PFSK-1 (cell line): ENCODE measurements around the gene RTEL1.

Experiments used
- FOXP2 ChIP-seq: optimal IDR thresholded peaks from 2 replicates; pipeline ENCODE3; 2011; ENCODE audit warnings: borderline replicate concordance, control low read depth, inconsistent platforms; ENCODE audit not compliant: insufficient read depth; ENCODE audit errors: extremely low read length, extremely low read depth
- POLR2AphosphoS5 ChIP-seq: IDR thresholded peaks from 2 replicates; pipeline ENCODE4 v1.6.1; 2012; ENCODE audit warnings: low read depth, mild to moderate bottlenecking, control low read depth, low read length, moderate library complexity
- SIN3A ChIP-seq: IDR thresholded peaks from 2 replicates; pipeline ENCODE4 v1.6.1; 2012; ENCODE audit warnings: mild to moderate bottlenecking, low read length, moderate library complexity, borderline replicate concordance; ENCODE audit not compliant: insufficient read depth
- TAF1 ChIP-seq: IDR thresholded peaks from 2 replicates; pipeline ENCODE4 v1.6.1; 2012; ENCODE audit warnings: low read length, control low read depth, borderline replicate concordance; ENCODE audit not compliant: insufficient read depth
- TF ChIP-seq, protein P1 (sequence below), 2 experiments: IDR thresholded peaks; 2 replicates each; pipeline versions ENCODE4 v1.6.1 to v1.8.0; 2011 to 2012; ENCODE audit warnings: low read depth in 2 of 2, low read length in 2 of 2, control low read depth in 1 of 2, inconsistent platforms in 1 of 2, mild to moderate bottlenecking in 1 of 2, moderate library complexity in 1 of 2; ENCODE audit not compliant: insufficient read depth in 1 of 2

Gene RTEL1

DNA sequence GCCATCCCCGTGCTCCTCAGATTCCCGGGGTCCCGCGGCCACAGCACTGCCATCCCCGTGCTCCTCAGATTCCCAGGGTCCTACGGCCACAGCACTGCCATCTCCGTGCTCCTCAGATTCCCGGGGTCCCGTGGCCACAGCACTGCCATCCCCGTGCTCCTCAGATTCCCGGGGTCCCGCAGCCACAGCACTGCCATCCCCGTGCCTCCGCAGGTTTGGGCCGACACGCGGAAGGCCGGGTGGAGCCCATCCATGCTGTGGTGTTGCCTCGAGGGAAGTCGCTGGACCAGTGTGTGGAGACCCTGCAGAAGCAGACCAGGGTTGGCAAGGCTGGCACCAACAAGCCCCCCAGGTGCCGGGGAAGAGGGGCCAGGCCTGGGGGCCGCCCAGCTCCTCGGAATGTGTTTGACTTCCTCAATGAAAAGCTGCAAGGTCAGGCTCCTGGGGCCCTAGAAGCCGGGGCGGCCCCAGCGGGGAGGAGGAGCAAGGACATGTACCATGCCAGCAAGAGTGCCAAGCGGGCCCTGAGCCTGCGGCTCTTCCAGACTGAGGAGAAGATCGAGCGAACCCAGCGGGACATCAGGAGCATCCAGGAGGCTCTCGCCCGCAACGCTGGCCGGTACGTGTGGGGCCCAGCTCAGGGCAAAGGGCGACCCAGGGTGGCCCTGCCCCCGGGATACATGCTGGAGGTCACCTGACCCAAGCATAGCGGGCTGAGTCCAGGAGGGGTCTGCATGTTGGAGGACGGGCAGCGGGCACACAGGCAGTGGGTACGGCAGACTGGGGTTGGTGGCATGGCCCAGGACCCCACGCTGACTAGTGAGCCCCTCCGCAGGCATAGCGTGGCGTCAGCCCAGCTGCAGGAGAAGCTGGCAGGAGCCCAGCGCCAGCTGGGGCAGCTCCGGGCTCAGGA, 77.1 kb downstream of the RTEL1 start:
- TF ChIP-seq FOXP2 (no peak), POLR2AphosphoS5 (no peak), TAF1 (no peak), SIN3A (no peak)
- TF ChIP-seq, protein P1, sequence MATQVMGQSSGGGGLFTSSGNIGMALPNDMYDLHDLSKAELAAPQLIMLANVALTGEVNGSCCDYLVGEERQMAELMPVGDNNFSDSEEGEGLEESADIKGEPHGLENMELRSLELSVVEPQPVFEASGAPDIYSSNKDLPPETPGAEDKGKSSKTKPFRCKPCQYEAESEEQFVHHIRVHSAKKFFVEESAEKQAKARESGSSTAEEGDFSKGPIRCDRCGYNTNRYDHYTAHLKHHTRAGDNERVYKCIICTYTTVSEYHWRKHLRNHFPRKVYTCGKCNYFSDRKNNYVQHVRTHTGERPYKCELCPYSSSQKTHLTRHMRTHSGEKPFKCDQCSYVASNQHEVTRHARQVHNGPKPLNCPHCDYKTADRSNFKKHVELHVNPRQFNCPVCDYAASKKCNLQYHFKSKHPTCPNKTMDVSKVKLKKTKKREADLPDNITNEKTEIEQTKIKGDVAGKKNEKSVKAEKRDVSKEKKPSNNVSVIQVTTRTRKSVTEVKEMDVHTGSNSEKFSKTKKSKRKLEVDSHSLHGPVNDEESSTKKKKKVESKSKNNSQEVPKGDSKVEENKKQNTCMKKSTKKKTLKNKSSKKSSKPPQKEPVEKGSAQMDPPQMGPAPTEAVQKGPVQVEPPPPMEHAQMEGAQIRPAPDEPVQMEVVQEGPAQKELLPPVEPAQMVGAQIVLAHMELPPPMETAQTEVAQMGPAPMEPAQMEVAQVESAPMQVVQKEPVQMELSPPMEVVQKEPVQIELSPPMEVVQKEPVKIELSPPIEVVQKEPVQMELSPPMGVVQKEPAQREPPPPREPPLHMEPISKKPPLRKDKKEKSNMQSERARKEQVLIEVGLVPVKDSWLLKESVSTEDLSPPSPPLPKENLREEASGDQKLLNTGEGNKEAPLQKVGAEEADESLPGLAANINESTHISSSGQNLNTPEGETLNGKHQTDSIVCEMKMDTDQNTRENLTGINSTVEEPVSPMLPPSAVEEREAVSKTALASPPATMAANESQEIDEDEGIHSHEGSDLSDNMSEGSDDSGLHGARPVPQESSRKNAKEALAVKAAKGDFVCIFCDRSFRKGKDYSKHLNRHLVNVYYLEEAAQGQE (IDR thresholded peaks at IDR 0.05; ENCODE audit: insufficient read depth in 1 of 2, low read depth in 2 of 2, low read length in 2 of 2), result no peak

DNA sequence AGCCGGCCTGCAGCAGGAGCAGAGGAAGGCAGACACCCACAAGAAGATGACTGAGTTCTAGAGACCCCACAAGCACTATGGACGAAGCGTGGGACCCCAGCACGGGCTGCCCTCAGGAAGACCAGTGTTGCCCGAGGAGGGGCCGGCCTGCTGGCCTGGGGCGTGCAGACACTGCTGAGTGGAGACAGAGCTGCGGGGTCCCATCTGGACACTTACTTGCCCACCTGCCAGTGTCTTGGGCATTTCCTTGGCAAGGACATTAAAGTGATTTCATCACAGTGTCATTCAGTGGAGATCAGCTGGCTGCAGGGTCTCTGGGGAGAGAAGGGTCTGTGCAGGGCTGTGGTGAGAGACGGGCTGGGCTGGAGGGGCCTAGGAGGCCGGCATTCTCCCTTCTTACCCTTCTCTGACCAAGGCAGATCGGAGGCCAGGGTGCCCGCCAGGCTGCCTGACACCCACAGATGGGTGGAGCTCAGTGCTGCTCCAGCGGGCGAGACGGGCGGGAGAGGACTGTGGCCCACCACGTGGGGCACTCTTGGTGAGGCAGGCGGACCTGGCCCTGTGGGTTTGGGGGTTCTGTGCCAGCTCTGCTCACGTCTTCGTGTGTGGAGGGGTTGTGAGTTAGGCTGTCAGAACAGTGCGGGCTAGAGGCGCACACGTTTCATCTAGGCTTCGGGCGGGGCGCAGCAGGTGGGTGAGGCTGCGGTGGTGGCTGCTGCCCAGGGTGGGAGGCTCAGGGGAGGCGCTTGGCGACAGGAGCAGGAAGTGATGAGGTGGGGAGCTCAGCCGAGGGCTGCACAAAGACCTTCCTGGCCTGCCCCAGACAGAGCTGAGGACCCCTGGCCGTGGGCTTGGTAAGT, 78.0 kb downstream of the RTEL1 start, which contains the start of gene LIME1:
Gene LIME1 (plus strand): TSS at position 806 of the 860 bp plus-strand sequence. CDS start 886 bp downstream, outside the sequence.
- TF ChIP-seq SIN3A (no peak), TAF1 (no peak), FOXP2 (no peak), POLR2AphosphoS5 (no peak)
- TF ChIP-seq, protein P1 (IDR thresholded peaks at IDR 0.05; ENCODE audit: insufficient read depth in 1 of 2, low read depth in 2 of 2, low read length in 2 of 2), result no peak

DNA sequence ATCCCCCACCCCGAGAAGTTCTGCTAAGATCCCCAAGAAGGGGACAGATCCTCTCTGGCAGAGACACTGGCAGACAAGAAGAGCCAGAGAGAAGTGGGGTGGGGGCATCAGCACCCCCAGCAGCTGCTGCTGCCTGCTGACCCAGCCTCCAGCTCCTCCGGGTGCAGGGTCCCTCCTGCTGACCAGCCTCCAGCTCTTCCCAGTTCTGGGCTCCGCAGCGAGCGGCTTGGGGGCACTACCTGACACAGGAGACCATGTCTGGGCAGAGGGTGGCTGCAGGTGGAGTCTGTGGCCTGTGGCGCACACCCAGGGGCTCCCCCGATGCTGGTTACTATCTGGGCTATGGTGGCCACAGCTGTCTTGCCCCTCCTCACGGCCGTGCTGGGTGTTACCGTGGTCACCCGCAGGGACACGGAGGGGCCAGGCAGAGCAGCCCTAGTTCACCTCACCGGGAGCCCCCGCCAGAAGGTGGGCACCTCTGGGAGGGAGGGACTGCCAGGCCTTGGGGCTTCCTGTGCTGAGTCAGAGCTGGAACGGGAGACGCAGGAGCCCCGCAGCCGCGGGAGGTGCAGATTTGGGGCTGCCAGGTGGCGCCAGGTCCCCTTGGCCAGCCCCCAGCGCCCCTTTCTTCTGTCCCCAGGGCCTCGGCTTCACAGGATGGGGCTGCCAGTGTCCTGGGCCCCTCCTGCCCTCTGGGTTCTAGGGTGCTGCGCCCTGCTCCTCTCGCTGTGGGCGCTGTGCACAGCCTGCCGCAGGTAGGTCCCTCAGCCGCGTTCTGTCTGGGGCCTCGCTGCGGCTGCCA, 79.0 kb downstream of the RTEL1 start:
- TF ChIP-seq FOXP2 (no peak), TAF1 (no peak), SIN3A (no peak), POLR2AphosphoS5 (no peak)
- TF ChIP-seq, protein P1 (IDR thresholded peaks at IDR 0.05; ENCODE audit: insufficient read depth in 1 of 2, low read depth in 2 of 2, low read length in 2 of 2), result no peak

DNA sequence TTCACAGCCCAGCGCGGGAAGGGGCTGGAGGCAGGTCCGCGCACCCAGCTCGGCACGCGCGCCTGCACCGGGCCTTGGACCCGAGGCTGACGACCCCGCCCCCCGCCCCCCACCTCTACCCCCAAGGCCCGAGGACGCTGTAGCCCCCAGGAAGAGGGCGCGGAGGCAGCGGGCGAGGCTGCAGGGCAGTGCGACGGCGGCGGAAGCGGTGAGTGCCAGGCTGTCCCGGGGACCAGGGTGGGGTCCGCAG, 79.5 kb downstream of the RTEL1 start:
- no peak for TF ChIP-seq TAF1
- TF ChIP-seq, protein P1 (IDR thresholded peaks at IDR 0.05; ENCODE audit: insufficient read depth in 1 of 2, low read depth in 2 of 2, low read length in 2 of 2), result no peak
